Measurements from ENCODE around the gene TUB. TPM values are rescaled to one million over a fixed set of nuclear protein-coding genes. Genes with fewer than 3 reads are reported as not detected.

Gene TUB
- total and polyA plus RNA-seq, 2 of the 13 experiments (the other 11 are each of a cell fraction or from before 2014, with no cell fraction given): 4.3 to 5.6 TPM

GRCh38 chr11:8032122-8032521 is 48.9 kb upstream of the TUB start (continued):
- TF ChIP-seq ZNF687 (CRISPR knock-in tag; IDR thresholded peaks at IDR 0.05): no peak

- ATAC-seq: peak; percentile 13; the same call in 1 of the 3 replicates
- intact Hi-C loops (cut with micrococcal nuclease; ENCODE audit: unreplicated experiment): loop anchor here (1.0 kb wide), 3 partner anchors 38 to 67 kb away; no protein-coding TSS in a partner anchor
- no TSS peak for BruUV-seq (replicated peaks)
Observed at GRCh38 chr11:8032576-8033304, 48.3 kb upstream of the TUB start.

More at GRCh38 chr11:8032576-8033304, 48.3 kb upstream of the TUB start:
- Histone ChIP-seq H3K27ac (ENCODE audit: extremely low read length, insufficient read depth, low read length) (no peak overlapping the region), H3K4me2 (ENCODE audit: low read depth, low read length) (peak overlapping the region; percentile 10; the same call in 1 of the 2 replicates), H2AFZ (ENCODE audit: low read length) (no peak overlapping the region), H3K4me1 (ENCODE audit: insufficient read depth, low read length) (no peaks in the 10 kb centered on the region), H3K9me3 (ENCODE audit: low read length) (no peaks in the 10 kb centered on the region), H3K9ac (ENCODE audit: insufficient read depth, low read depth, low read length) (no peak overlapping the region), H3K4me3 (replicated peaks in 1 of 3; ENCODE audit: insufficient read depth in 1 of 3, low read depth in 2 of 3, low read length in 3 of 3) (no peak overlapping the region), H3K36me3 (replicated peaks in 1 of 2; ENCODE audit: control insufficient read depth in 1 of 2, insufficient read depth in 2 of 2, low read length in 2 of 2) (no peaks in the 10 kb centered on the region), H4K20me1 (ENCODE audit: insufficient read depth, low read length) (no peaks in the 10 kb centered on the region), H3K79me2 (ENCODE audit: insufficient read depth, low read length) (no peaks in the 10 kb centered on the region), H3K27me3 (ENCODE audit: control insufficient read depth in 1 of 2, insufficient read depth in 2 of 2, low read length in 2 of 2) (peaks cover 0 to 38% of the 10 kb centered on the region in 2 experiments; a peak in 4 of 5 replicates)
- DNase-seq (ENCODE audit: low spot score) (no peak), FAIRE-seq (no peak)
- ChIA-PET POLR2A (no interaction called here), CTCF (ENCODE audit: low intra/inter-chr PET ratio, low total read pairs) (interaction anchor here (1.2 to 1.9 kb wide), 5 partner anchors 26 to 67 kb away, joined by 3 to 25 read pairs (median 7); no protein-coding TSS in a partner anchor)
- 20% methylated on average over 10 of the region's 20 CpGs for WGBS (ENCODE audit: low lambda C conversion rate)
- in situ Hi-C loops (cut with HindIII; ENCODE audit: extremely low pct_ligation_motif_present, low pct_unique_long_range_greater_than_20kb): loop anchor here (5.0 kb wide), 1 partner anchor 65 kb away; no protein-coding TSS in a partner anchor
- TF ChIP-seq ZFP91 (CRISPR knock-in tag; IDR thresholded peaks at IDR 0.05; ENCODE audit: borderline replicate concordance) (0 out of 2 replicates have a peak, but pooled peaks have one; percentile 40), CCDC6 (CRISPR knock-in tag; IDR thresholded peaks at IDR 0.05) (no peak), ARNTL (CRISPR knock-in tag; IDR thresholded peaks at IDR 0.05) (no peak), KMT2A (CRISPR knock-in tag; IDR thresholded peaks at IDR 0.05) (no peak), ZNF253 (CRISPR knock-in tag; IDR thresholded peaks at IDR 0.05; ENCODE audit: borderline replicate concordance) (no peak)

All from HepG2 (cell line).